Nephron progenitor cell (in vitro differentiated cells): Measurements from ENCODE around the gene EPS8.

Experiments
- DNase-seq: peaks from one replicate; pipeline ENCODE4 v3.0.0; 2021
- H3K27ac Mint-ChIP-seq: 2 replicates; pipeline ENCODE4 v1.8.0; 2021; ENCODE audit warnings: mild to moderate bottlenecking, moderate library complexity, mixed read lengths
- H3K27me3 Mint-ChIP-seq: 2 replicates; pipeline ENCODE4 v1.8.0; 2021; ENCODE audit warnings: mild to moderate bottlenecking, low read depth, mixed read lengths; ENCODE audit not compliant: poor library complexity
- H3K36me3 Mint-ChIP-seq: 2 replicates; pipeline ENCODE4 v1.8.0; 2021; ENCODE audit warnings: low read depth, mixed read lengths
- H3K4me1 Mint-ChIP-seq: 2 replicates; pipeline ENCODE4 v1.8.0; 2021; ENCODE audit warnings: mixed read lengths
- H3K4me3 Mint-ChIP-seq: 2 replicates; pipeline ENCODE4 v1.8.0; 2021; ENCODE audit warnings: mild to moderate bottlenecking, moderate library complexity, mixed read lengths
- H3K9me3 Mint-ChIP-seq: 2 replicates; pipeline ENCODE4 v1.8.0; 2021; ENCODE audit warnings: mild to moderate bottlenecking, moderate library complexity, mixed read lengths
- TF ChIP-seq, protein P1 (sequence below): fragments of 200-600 bp; sonication (generic); IDR thresholded peaks from 2 replicates; pipeline ENCODE4 v1.5.0; 2021; ENCODE audit warnings: antibody characterized with exemption

The EPS8 gene

GRCh38 chr12:15808250-15808649, 19.1 kb upstream of the EPS8 start:
- Mint-ChIP-seq H3K9me3 (no peaks in the 10 kb centered on the region), H3K4me1 (no peaks in the 10 kb centered on the region), H3K27ac (no peak overlapping the region), H3K4me3 (no peak overlapping the region), H3K36me3 (no peaks in the 10 kb centered on the region), H3K27me3 (peaks cover 3% of the 10 kb centered on the region)
- DNase-seq = no peak
- TF ChIP-seq, protein P1, sequence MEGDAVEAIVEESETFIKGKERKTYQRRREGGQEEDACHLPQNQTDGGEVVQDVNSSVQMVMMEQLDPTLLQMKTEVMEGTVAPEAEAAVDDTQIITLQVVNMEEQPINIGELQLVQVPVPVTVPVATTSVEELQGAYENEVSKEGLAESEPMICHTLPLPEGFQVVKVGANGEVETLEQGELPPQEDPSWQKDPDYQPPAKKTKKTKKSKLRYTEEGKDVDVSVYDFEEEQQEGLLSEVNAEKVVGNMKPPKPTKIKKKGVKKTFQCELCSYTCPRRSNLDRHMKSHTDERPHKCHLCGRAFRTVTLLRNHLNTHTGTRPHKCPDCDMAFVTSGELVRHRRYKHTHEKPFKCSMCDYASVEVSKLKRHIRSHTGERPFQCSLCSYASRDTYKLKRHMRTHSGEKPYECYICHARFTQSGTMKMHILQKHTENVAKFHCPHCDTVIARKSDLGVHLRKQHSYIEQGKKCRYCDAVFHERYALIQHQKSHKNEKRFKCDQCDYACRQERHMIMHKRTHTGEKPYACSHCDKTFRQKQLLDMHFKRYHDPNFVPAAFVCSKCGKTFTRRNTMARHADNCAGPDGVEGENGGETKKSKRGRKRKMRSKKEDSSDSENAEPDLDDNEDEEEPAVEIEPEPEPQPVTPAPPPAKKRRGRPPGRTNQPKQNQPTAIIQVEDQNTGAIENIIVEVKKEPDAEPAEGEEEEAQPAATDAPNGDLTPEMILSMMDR = no peak

DNA sequence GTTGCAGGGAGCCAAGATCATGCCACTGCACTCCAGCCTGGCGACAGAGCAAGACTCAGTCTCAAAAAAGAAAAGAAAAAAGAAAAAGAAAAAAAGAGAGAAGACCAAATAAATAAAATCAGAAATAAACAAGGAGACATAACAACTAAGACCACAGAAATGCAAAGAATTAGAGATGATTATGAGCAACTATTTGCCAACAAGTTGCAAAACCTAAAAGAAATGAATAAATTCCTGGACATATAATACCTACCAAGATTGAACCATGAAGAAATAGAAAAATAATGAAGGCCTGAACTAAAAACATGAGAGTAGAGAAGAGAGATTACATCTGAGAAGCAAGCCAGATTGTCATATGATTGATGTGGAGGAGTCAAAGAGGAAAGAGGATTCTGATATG, 17.6 kb upstream of the EPS8 start:
- Mint-ChIP-seq H3K27me3 (peaks cover 3% of the 10 kb centered on the region), H3K4me1 (no peaks in the 10 kb centered on the region), H3K27ac (no peak overlapping the region), H3K9me3 (no peaks in the 10 kb centered on the region), H3K36me3 (no peaks in the 10 kb centered on the region), H3K4me3 (no peak overlapping the region)
- DNase-seq = no peak
- TF ChIP-seq, protein P1 = no peak

GRCh38 chr12:15801770-15802744, 12.9 kb upstream of the EPS8 start:
- no peak for DNase-seq
- Mint-ChIP-seq H3K27me3 (peaks cover 3% of the 10 kb centered on the region), H3K27ac (no peak overlapping the region), H3K4me1 (no peaks in the 10 kb centered on the region), H3K4me3 (no peak overlapping the region), H3K36me3 (no peaks in the 10 kb centered on the region), H3K9me3 (no peaks in the 10 kb centered on the region)
- TF ChIP-seq, protein P1 = no peak

GRCh38 chr12:15800278-15800677, 11.1 kb upstream of the EPS8 start:
- H3K27me3 Mint-ChIP-seq = peaks cover 3% of the 10 kb centered on the region
- TF ChIP-seq, protein P1 = no peak
- no peaks in the 10 kb centered on the region for H3K36me3 Mint-ChIP-seq
- no peaks in the 10 kb centered on the region for H3K9me3 Mint-ChIP-seq
- no peaks in the 10 kb centered on the region for H3K4me1 Mint-ChIP-seq
- no peak for DNase-seq
- H3K27ac Mint-ChIP-seq = no peak overlapping the region
- H3K4me3 Mint-ChIP-seq = no peak overlapping the region

- H3K36me3 Mint-ChIP-seq = no peaks in the 10 kb centered on the region
- H3K4me1 Mint-ChIP-seq = no peaks in the 10 kb centered on the region
- H3K27ac Mint-ChIP-seq = no peak overlapping the region
- no peak overlapping the region for H3K4me3 Mint-ChIP-seq
- H3K27me3 Mint-ChIP-seq = peaks cover 3% of the 10 kb centered on the region
- TF ChIP-seq, protein P1 = no peak
- no peak for DNase-seq
- no peaks in the 10 kb centered on the region for H3K9me3 Mint-ChIP-seq
These were observed 8.6 kb upstream of the EPS8 start for GRCh38 chr12:15797818-15798217.
